VCaP (cell line): Measurements from ENCODE around the gene SLC38A3.
A peak's percentile ranks its signal among the peaks of the same experiment; 100 is the strongest.

Experiments used
- H3K27ac ChIP-seq: fragments of 450-650 bp; 2 replicates; pipeline ENCODE4 v1.5.1; 2017
- CTCF ChIP-seq: fragments of 450-650 bp; conservative IDR thresholded peaks from 2 replicates; pipeline ENCODE4 v1.5.1; 2017; ENCODE audit warnings: mild to moderate bottlenecking, moderate library complexity

SLC38A3 gene

GRCh38 chr3:50202353-50203112, 2.5 kb upstream of the SLC38A3 start:
- no peak for TF ChIP-seq CTCF
- no peak overlapping the region for H3K27ac ChIP-seq

- H3K27ac ChIP-seq = no peak overlapping the region
- no peak for TF ChIP-seq CTCF
Measured at GRCh38 chr3:50203113-50203808, 1.8 kb upstream of the SLC38A3 start.

DNA sequence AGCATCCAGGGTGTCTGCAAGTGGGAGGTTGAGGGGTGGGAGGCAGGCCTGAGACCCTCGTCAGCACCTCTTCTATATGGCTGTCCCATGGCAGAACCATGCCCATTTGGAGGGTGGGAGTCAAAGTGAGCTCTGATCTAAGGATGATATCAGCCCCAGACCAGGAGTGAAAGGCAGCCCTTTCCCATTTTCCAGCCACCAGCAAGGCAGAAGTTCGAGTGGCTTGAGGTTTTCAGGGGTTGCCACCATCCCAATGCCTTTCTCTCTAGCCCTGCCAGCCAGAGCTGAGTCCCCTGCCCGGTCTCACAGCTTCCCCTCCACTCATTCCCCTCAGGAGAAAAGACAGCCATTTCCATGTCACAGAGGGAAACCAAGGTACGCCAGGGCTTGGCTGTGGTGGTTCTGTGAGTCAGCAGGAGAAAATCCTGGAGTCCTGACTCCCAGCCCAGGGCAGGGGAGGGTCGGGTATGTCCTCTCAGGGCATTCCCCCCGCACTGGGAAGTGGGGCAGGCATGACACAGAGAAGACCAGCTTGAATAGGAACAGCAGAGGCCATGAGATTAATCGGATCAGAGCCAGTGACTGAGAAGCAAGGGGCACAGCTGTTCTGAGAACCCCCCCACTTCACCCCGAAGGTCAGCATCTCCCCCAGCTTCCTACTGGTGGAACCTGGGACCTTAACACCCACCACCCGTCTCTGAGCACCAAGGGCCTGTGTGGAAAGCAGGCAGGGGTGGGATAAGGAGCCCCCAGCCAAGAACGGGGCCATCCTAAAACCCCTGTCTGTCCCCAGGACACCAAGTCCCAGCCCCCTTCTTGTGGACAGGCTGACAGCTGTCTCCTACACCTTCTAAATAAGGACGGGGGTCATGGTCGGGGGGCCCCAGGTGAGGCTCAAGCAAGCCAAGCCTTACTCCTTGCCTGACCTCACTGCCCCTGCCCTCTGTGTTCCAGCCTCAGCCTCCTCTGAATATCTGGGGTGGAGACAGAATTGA, 965 bp upstream of the SLC38A3 start:
- TF ChIP-seq CTCF = no peak
- H3K27ac ChIP-seq = peak overlapping the region; percentile 44; the same call in 1 of the 2 replicates

GRCh38 chr3:50205413-50206276, 574 bp downstream of the SLC38A3 start:
- H3K27ac ChIP-seq = peak overlapping the region; percentile 44; the same call in 1 of the 2 replicates
- TF ChIP-seq CTCF = no peak

DNA sequence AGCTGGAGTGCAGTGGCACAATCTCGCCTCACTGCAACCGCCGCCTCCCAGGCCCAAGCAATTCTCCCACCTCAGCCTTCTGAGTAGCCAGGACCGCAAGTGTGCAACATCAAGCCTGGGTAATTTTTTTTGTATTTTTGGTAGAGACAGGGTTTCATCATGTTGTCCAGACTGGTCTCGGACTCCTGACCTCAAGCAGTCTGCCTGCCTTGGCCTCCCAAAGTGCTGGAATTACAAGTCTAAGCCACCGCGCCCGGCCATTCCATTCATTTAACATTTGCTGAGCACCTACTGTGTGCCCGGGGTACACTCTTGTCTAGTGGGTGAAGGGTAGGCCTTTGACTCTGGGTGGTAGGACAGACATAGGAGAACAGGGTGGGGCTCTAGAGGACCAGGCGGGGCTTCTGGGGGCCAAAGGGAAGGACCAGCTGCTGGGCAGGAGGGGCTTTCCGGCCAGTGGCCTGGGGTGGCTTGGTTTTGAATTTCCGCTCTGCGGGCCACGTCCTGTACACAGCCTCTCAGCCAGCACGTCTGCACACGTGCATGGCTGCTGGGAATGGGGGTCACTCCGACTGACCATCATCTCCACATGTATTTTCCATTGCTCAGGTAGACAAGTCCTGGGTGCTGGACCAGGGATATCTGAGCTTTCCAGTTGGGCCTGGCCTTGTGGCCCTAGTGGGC, 2.4 kb downstream of the SLC38A3 start:
- H3K27ac ChIP-seq = no peak overlapping the region
- no peak for TF ChIP-seq CTCF

- TF ChIP-seq CTCF = no peak
- H3K27ac ChIP-seq = no peak overlapping the region
Measured at GRCh38 chr3:50208677-50209344, 3.7 kb downstream of the SLC38A3 start.
